Measurements from ENCODE around the gene UCHL3.

Gene UCHL3

DNA sequence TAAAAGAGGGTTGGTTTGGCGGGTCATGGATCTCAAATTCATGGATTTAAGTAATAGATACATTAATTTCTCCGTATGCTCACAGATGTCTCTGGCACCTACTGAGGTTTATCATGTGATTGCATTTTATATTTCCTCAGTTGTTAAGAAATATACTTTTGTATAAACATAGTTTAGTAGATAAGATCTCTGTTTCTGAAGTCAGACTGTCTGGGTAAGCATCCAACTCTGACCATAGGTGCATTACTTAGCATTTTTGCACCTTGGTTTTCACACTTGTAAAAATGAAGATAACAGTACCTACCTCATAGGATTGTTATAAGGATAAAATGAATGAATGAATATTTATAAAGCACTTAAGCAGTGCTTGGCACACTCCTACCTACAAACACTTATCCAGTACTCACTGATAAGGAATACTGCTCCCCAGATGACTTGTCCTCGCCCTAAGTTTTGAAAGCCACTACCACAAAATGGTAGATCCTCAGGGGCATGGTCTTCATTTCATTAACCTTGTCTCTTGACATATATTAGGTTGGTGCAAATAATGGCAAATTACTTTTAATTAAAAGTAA is 38.5 kb upstream of the UCHL3 start:
- TF ChIP-seq, protein P1, sequence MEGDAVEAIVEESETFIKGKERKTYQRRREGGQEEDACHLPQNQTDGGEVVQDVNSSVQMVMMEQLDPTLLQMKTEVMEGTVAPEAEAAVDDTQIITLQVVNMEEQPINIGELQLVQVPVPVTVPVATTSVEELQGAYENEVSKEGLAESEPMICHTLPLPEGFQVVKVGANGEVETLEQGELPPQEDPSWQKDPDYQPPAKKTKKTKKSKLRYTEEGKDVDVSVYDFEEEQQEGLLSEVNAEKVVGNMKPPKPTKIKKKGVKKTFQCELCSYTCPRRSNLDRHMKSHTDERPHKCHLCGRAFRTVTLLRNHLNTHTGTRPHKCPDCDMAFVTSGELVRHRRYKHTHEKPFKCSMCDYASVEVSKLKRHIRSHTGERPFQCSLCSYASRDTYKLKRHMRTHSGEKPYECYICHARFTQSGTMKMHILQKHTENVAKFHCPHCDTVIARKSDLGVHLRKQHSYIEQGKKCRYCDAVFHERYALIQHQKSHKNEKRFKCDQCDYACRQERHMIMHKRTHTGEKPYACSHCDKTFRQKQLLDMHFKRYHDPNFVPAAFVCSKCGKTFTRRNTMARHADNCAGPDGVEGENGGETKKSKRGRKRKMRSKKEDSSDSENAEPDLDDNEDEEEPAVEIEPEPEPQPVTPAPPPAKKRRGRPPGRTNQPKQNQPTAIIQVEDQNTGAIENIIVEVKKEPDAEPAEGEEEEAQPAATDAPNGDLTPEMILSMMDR (IDR thresholded peaks at IDR 0.05; ENCODE audit: unreplicated experiment in 3 of 3) = no peak
- Mint-ChIP-seq H3K4me3 (no peak overlapping the region), H3K4me1 (no peaks in the 10 kb centered on the region), H3K27ac (no peak overlapping the region), H3K27me3 (ENCODE audit: low read depth) (no peaks in the 10 kb centered on the region), H3K36me3 (ENCODE audit: low read depth) (no peaks in the 10 kb centered on the region), H3K9me3 (no peaks in the 10 kb centered on the region)

DNA sequence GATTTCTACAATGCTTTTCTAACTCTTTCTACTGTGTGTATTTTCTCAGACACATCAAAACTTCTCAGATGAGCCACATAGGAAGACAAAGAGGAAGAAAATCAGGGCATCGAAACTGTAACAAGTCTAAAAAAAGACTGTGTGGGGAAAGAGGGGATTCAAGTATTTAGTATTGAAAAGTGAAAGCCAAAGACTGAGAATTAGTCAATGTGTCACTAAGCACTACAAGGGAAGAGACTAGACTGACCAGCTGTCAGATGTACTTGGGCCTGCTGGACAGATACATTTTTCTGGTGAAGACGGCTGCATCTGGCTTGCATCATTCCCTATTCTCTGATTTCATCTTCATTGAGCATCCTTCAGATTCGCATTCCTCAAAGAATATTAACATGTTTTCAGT is 37.3 kb upstream of the UCHL3 start:
- no peak overlapping the region for H3K4me3 Mint-ChIP-seq
- no peaks in the 10 kb centered on the region for H3K27me3 Mint-ChIP-seq (ENCODE audit: low read depth)
- H3K9me3 Mint-ChIP-seq = no peaks in the 10 kb centered on the region
- no peaks in the 10 kb centered on the region for H3K4me1 Mint-ChIP-seq
- H3K36me3 Mint-ChIP-seq (ENCODE audit: low read depth) = no peaks in the 10 kb centered on the region
- H3K27ac Mint-ChIP-seq = no peak overlapping the region
- TF ChIP-seq, protein P1 (IDR thresholded peaks at IDR 0.05; ENCODE audit: unreplicated experiment in 3 of 3) = no peak

GRCh38 chr13:75513271-75513670 is 36.3 kb upstream of the UCHL3 start:
- TF ChIP-seq, protein P1 (IDR thresholded peaks at IDR 0.05; ENCODE audit: unreplicated experiment in 3 of 3) = no peak
- H3K27me3 Mint-ChIP-seq (ENCODE audit: low read depth) = no peaks in the 10 kb centered on the region
- H3K9me3 Mint-ChIP-seq = peaks cover 4% of the 10 kb centered on the region
- H3K36me3 Mint-ChIP-seq (ENCODE audit: low read depth) = no peaks in the 10 kb centered on the region
- no peak overlapping the region for H3K4me3 Mint-ChIP-seq
- H3K4me1 Mint-ChIP-seq = no peaks in the 10 kb centered on the region
- H3K27ac Mint-ChIP-seq = no peak overlapping the region

DNA sequence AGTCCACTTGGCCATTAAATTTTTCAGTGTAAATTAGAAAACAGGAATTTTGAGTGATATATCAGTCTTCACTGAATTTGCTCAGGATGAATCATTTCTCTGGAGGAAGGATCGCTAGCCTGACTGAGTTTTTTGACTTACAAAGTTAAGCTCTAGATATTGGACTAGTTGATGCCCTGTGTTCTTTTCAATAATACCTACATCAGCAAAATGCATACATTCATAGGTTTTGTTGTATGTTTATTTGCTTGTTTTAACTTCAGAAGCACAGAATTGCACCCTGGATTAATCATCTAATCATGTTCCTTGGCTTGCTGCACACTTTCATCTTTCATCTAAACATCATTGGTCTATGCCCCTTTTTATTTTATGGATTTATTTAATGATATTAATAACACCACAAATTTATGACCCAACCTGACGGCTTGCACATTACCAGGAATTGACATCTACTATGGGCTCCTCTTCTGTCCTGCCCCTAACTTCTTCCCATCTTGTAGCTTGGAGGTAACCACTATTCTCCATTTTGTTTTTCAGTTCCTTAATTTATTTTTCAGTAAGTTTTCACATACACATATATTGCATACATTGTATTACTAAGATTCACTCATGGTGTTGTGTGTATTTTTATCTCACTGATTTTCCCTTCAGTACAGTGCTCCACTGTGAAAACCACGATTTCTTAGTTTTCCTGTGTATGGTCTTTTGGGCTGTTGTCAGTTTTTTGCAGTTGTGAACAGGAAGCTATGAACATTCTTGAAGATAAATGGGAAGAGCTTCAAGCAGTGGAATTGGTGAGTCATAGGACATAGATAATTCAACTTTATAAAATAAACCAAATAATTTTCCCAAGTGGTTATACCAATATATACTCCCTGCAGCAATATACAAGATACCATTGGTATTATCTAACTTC is 35.3 kb upstream of the UCHL3 start:
- TF ChIP-seq, protein P1 (IDR thresholded peaks at IDR 0.05; ENCODE audit: unreplicated experiment in 3 of 3) = no peak
- Mint-ChIP-seq H3K4me3 (no peak overlapping the region), H3K27ac (no peak overlapping the region)

GRCh38 chr13:75518439-75519088 is 31.0 kb upstream of the UCHL3 start:
- Mint-ChIP-seq H3K27me3 (ENCODE audit: low read depth) (no peaks in the 10 kb centered on the region), H3K27ac (no peak overlapping the region), H3K36me3 (ENCODE audit: low read depth) (no peaks in the 10 kb centered on the region), H3K4me3 (no peak overlapping the region), H3K4me1 (no peaks in the 10 kb centered on the region), H3K9me3 (peaks cover 14% of the 10 kb centered on the region)
- TF ChIP-seq, protein P1 (IDR thresholded peaks at IDR 0.05; ENCODE audit: unreplicated experiment in 3 of 3) = no peak

More for the DNA sequence above, 35.3 kb upstream of the UCHL3 start:
- H3K27me3 Mint-ChIP-seq (ENCODE audit: low read depth) = no peaks in the 10 kb centered on the region
- no peaks in the 10 kb centered on the region for H3K4me1 Mint-ChIP-seq
- no peaks in the 10 kb centered on the region for H3K36me3 Mint-ChIP-seq (ENCODE audit: low read depth)
- peaks cover 4% of the 10 kb centered on the region for H3K9me3 Mint-ChIP-seq

Data from nephron (organoid).